Heart left ventricle (tissue), 16 donors: Measurements from ENCODE around the gene FAM219A. TPM values are rescaled to one million over a fixed set of nuclear protein-coding genes. Genes with fewer than 3 reads are reported as not detected.

ENCODE experiments used
- ATAC-seq, 4 donors: fragments of 200-7000 bp; cut with Tn5 transposase; one replicate each; pipeline ENCODE4 v1.9.1; 2020 to 2022; ENCODE audit warnings: moderate library complexity in 4 of 4, mild to moderate bottlenecking in 3 of 4, moderate number of reproducible peaks in 1 of 4
- DNase-seq, 5 donors: peaks; one replicate each; pipeline ENCODE4 v3.0.0-alpha.2; 2020
- H3K27ac ChIP-seq, 12 donors: fragments of 200-600 bp; sonication (generic) in 4 of 12; one replicate each; pipeline versions ENCODE4 v1.5.0 to v1.8.0; 2016 to 2022; ENCODE audit warnings: mild to moderate bottlenecking in 2 of 12
- H3K27me3 ChIP-seq, 9 donors: fragments of 200-600 bp; sonication (generic) in 2 of 9; one replicate each; pipeline versions ENCODE4 v1.5.1 to v1.8.0; 2016 to 2022; ENCODE audit warnings: mild to moderate bottlenecking in 3 of 9
- H3K36me3 ChIP-seq, 9 donors: fragments of 200-600 bp; sonication (generic) in 2 of 9; one replicate each; pipeline versions ENCODE4 v1.5.0 to v1.8.0; 2018 to 2022; ENCODE audit warnings: mild to moderate bottlenecking in 2 of 9
- H3K4me1 ChIP-seq, 12 donors: fragments of 200-600 bp; sonication (generic) in 4 of 12; one replicate each; pipeline versions ENCODE4 v1.5.0 to v1.8.0; 2016 to 2022; ENCODE audit warnings: mild to moderate bottlenecking in 3 of 12
- H3K4me3 ChIP-seq, 12 donors: fragments of 200-600 bp; sonication (generic) in 4 of 12; one replicate each; pipeline versions ENCODE4 v1.5.0 to v1.8.0; 2017 to 2022; ENCODE audit warnings: mild to moderate bottlenecking in 9 of 12, moderate library complexity in 4 of 12
- H3K9me3 ChIP-seq, 12 donors: fragments of 200-600 bp; sonication (generic) in 4 of 12; one replicate each; pipeline versions ENCODE4 v1.5.0 to v1.8.0; 2016 to 2022; ENCODE audit warnings: mild to moderate bottlenecking in 1 of 12
- CTCF ChIP-seq, 12 donors: fragments of 200-600 bp; sonication (generic) in 4 of 12; IDR thresholded peaks; one replicate each; pipeline versions ENCODE4 v1.5.0 to v1.8.0; 2018 to 2022; ENCODE audit warnings: antibody characterized with exemption in 12 of 12, mild to moderate bottlenecking in 5 of 12
- POLR2A ChIP-seq, 2 donors: fragments of 450-650 bp; IDR thresholded peaks; one replicate each; pipeline ENCODE4 v1.6.1; 2017; ENCODE audit warnings: antibody characterized with exemption in 2 of 2, mild to moderate bottlenecking in 2 of 2, moderate library complexity in 2 of 2
- WGBS, 4 donors: extraction: QIAGEN DNeasy Blood & Tissue Kit in 2 of 4; methylation state at CpG; one replicate each; pipeline versions ENCODE4 v1.1.5 to v1.1.7; 2013 to 2018; 5-methylcytosine and 5-hydroxymethylcytosine counted together
- intact Hi-C, 10 donors: fragments of 100-400 bp; cut with DNase I; formaldehyde crosslinking; loops; one replicate each; pipeline versions ENCODE4 v1.11.1 to v1.14.2; 2022
- polyA plus RNA-seq, 2 donors: library from polyadenylated mRNA; stranded (reverse); fragments of 200-250 nt; gene quantifications; one replicate each; pipeline ENCODE4 v1.2.3, GENCODE V29; 2013
- total RNA-seq, 9 donors: library from RNA; depleted of rRNA in 2 of 9; stranded (reverse); fragments of >200 nt in 2 of 9; fragmentation: NEBNext Ultra II Directional in 3 of 9; extraction: Animal tissue kit (Norgen Biotek cat#: 25700) in 3 of 9; gene quantifications; one replicate each; pipeline versions ENCODE4 v1.1.0 to v1.2.4, GENCODE V29; 2016 to 2023
- donor health status: ischemic (EF 13 %, LVEDD 7.1; RV severe dilation, severe dysfunction).
- donor health status: healthy with polysubstance abuse.
- donor health status: DM: no; HTN: yes; CAD: no.
- donor health status: DM: no; HTN: no; CAD: no.
- donor health status: ischemic (EF 25% LVEDD 6.9; RV normal size, moderate dysfunction).
- donor health status: ischemic (EF 25% LVEDD 5.7; RV mildly dilated, moderate dysfunction).
- donor health status: healthy.
- donor health status: DM: yes; HTN: yes; CAD: no.
- donor health status: ischemic (EF 35%, LVEDD 5.7; RV mildly dilated, moderate dysfunction).
- donor health status: nonischemic (EF 11% LVEDD 7.7; RV severe dilation, severe dysfunction).
- donor health status: DM: yes; HTN: yes; CAD: no.
- donor health status: PGD.
- donor health status: ischemic (EF 29% LVEDD 5.4; RV normal size, mild dysfunction).
- donor health status: nonischemic (EF 23%, LVEDD 6.1; RV moderate dilation, normal function).

FAM219A gene
- total and polyA plus RNA-seq, 11 donors = 12.7 to 39.1 (median 25.9) TPM

GRCh38 chr9:34492051-34492450 is 33.7 kb upstream of the FAM219A start:
- ATAC-seq (no peak), DNase-seq (no peak)
- H3K27me3 ChIP-seq = peaks cover 0 to 3% (median 0%) of the 10 kb centered on the region in 9 donors
- H3K27ac ChIP-seq = no peak overlapping the region
- H3K9me3 ChIP-seq = no peaks in the 10 kb centered on the region
- no peaks in the 10 kb centered on the region for H3K4me1 ChIP-seq
- TF ChIP-seq CTCF (IDR thresholded peaks at IDR 0.05) (no peak), POLR2A (IDR thresholded peaks at IDR 0.05) (no peak)
- WGBS, 4 donors = 15 to 33% (median 30%) methylated on average over 2 of the region's 2 CpGs
- H3K36me3 ChIP-seq = no peaks in the 10 kb centered on the region
- intact Hi-C loops = loop anchor here in 1 of 10 donors (10.0 kb wide), 1 partner anchor 87 kb away; no protein-coding TSS in a partner anchor
- no peak overlapping the region for H3K4me3 ChIP-seq

- ATAC-seq (no peak), DNase-seq (no peak)
- WGBS, 4 donors = 43 to 62% (median 56%) methylated on average over 2 of the region's 2 CpGs
- H3K9me3 ChIP-seq = no peaks in the 10 kb centered on the region
- H3K27me3 ChIP-seq = peaks cover 0 to 3% (median 0%) of the 10 kb centered on the region in 9 donors
- no peak for TF ChIP-seq POLR2A (IDR thresholded peaks at IDR 0.05)
- no peak for TF ChIP-seq CTCF (IDR thresholded peaks at IDR 0.05)
- no peak overlapping the region for H3K4me3 ChIP-seq
- no peaks in the 10 kb centered on the region for H3K36me3 ChIP-seq
- intact Hi-C loops = loop anchor here in 1 of 10 donors (10.0 kb wide), 1 partner anchor 87 kb away; no protein-coding TSS in a partner anchor
- H3K4me1 ChIP-seq = no peaks in the 10 kb centered on the region
- no peak overlapping the region for H3K27ac ChIP-seq
Measured at GRCh38 chr9:34491596-34491995, 33.2 kb upstream of the FAM219A start.

GRCh38 chr9:34490760-34491159 is 32.4 kb upstream of the FAM219A start:
- DNase-seq (no peak), ATAC-seq (no peak)
- WGBS, 4 donors = 59 to 69% (median 65%) methylated on average over 3 of the region's 3 CpGs
- intact Hi-C loops = loop anchor here in 1 of 10 donors (10.0 kb wide), 1 partner anchor 86 kb away; no protein-coding TSS in a partner anchor
- TF ChIP-seq POLR2A (IDR thresholded peaks at IDR 0.05) (no peak), CTCF (IDR thresholded peaks at IDR 0.05) (no peak)
- H3K4me3 ChIP-seq = no peak overlapping the region
- no peaks in the 10 kb centered on the region for H3K9me3 ChIP-seq
- H3K4me1 ChIP-seq = no peaks in the 10 kb centered on the region
- H3K27ac ChIP-seq = no peak overlapping the region
- H3K36me3 ChIP-seq = no peaks in the 10 kb centered on the region
- peaks cover 0 to 3% (median 0%) of the 10 kb centered on the region in 9 donors for H3K27me3 ChIP-seq

- Histone ChIP-seq H3K4me3 (no peak overlapping the region), H3K4me1 (no peaks in the 10 kb centered on the region), H3K27ac (no peak overlapping the region), H3K36me3 (no peaks in the 10 kb centered on the region), H3K9me3 (no peaks in the 10 kb centered on the region), H3K27me3 (peaks cover 0 to 3% (median 0%) of the 10 kb centered on the region in 9 donors)
- 65 to 100% (median 74%) methylated on average over 1 of the region's 1 CpG for WGBS, 4 donors
- DNase-seq (no peak), ATAC-seq (no peak)
- intact Hi-C loops = loop anchor here in 1 of 10 donors (10.0 kb wide), 1 partner anchor 86 kb away; no protein-coding TSS in a partner anchor
- no peak for TF ChIP-seq POLR2A (IDR thresholded peaks at IDR 0.05)
Measured at GRCh38 chr9:34490360-34490759, 32.0 kb upstream of the FAM219A start.

- ATAC-seq = no peak
- Histone ChIP-seq H3K36me3 (no peaks in the 10 kb centered on the region), H3K9me3 (no peaks in the 10 kb centered on the region), H3K27ac (no peak overlapping the region), H3K4me3 (no peak overlapping the region), H3K4me1 (no peaks in the 10 kb centered on the region), H3K27me3 (peaks cover 0 to 3% (median 0%) of the 10 kb centered on the region in 9 donors)
- TF ChIP-seq POLR2A (IDR thresholded peaks at IDR 0.05) = no peak
- no peak for TF ChIP-seq CTCF (IDR thresholded peaks at IDR 0.05)
- intact Hi-C loops = no loop called here
- WGBS, 4 donors = 65 to 68% (median 65%) methylated on average over 3 of the region's 3 CpGs
- DNase-seq = no peak
Measured at GRCh38 chr9:34486572-34486971, 28.2 kb upstream of the FAM219A start.
